ENCODE results near the gene FBXW8.

Gene FBXW8

GRCh38 chr12:117076410-117077372, 165.9 kb downstream of the FBXW8 start:
- no peak for DNase-seq

- no peak for DNase-seq
These were observed 168.7 kb downstream of the FBXW8 start for GRCh38 chr12:117079487-117079886.

- DNase-seq = no peak
These were observed 170.0 kb downstream of the FBXW8 start for GRCh38 chr12:117080661-117081144.
